NCI-H2196 treated with DMSO at 0.1 percent for 48 hours (cell line): ENCODE results near the gene MCM8.

ENCODE experiments used
- DNase-seq: peaks from one replicate; lab custom pipeline; 2025; ENCODE audit not compliant: unreplicated experiment; lab: John Stamatoyannopoulos, UW

MCM8 gene

DNA sequence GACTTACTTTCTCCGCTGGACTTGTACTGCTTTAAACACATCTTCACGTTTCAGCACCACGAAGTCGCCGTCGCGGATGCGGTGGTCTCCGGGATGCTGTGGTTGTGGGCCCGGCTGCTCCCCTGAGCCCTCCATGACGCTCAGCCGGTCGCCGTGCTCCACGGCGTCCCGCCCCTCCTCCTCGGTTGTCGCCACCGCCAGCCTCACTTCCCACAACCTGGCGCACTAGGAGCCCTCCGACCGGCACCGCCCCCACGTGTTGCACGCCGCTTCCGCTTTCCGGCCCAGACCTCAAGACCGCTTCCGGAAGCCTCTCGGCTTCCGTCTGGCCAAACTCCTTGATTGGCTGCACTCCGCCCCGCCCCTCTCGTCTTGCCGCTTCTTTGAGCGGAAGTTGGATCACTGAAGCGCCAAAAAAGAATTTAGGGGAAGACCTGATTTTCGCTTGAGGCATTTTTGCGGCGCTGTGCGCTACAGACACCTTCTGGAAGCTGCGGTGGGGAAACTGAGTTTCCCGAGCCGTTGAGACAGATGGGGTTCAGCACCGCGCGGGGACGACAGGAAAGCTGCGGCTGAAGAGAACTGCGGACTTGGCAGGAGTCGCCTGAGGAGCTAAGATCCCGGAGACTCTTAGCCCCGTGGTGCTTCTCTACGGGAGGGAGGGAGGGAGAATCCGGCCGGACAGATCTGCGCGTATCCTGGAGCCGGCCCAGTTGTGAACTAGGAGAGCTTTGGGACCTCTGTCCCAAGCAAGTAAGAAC, at the start of gene MCM8, which contains the start of gene TRMT6:
TSS of gene MCM8 (plus strand) at position 382 of the 761 bp plus-strand sequence. CDS start 1,364 bp downstream, outside the sequence.
TSS of gene TRMT6 (minus strand) at position 263 of the 761 bp plus-strand sequence. CDS start at position 135, 128 bp downstream.
- peak; percentile 98 for DNase-seq

GRCh38 chr20:5900908-5901307, 49.5 kb upstream of the MCM8 start:
- no peak for DNase-seq

GRCh38 chr20:5908981-5909380, 41.5 kb upstream of the MCM8 start:
- no peak for DNase-seq

DNA sequence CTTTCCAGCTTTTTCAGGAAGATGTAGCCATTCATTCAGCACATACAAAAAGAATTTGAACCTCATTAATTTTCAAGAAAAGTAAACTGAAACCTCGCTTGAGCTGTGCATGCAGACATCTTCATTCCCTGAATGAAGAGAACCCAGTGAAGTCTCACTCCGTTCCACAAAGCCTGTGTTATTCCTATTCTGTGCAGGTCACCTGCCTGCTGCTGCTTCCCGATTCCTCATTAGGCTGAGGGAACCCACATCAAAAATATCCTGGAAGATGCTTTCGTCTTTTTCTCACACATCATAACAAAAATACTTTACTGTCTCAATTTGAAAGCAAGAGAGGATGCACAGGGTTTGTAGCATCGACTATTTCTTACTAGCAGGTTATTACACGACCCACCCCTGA, 40.3 kb upstream of the MCM8 start:
- no peak for DNase-seq

- no peak for DNase-seq
Measured at GRCh38 chr20:5913166-5913565, 37.3 kb upstream of the MCM8 start.

DNA sequence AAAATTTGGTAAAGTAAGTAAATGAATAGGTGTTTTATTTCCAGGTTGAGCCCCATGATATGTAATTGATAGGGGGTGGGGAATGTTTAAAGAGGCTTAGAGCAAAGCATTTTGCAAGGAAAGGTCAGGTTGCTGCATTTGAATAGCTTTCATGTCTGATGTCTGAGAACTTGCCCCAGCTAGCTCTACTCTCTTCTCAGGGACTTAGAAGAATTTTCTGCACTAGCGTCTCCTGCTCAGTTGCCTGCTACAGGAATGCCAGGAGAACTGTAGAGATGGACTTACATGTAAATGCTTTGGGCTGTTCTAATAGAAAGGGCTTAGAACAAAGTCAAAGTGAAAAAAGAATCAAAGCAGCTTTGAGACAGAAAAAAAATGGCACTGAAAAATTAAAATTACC, 35.6 kb upstream of the MCM8 start:
- no peak for DNase-seq

- DNase-seq = no peak
Measured at GRCh38 chr20:5918856-5919625, 31.4 kb upstream of the MCM8 start.

DNA sequence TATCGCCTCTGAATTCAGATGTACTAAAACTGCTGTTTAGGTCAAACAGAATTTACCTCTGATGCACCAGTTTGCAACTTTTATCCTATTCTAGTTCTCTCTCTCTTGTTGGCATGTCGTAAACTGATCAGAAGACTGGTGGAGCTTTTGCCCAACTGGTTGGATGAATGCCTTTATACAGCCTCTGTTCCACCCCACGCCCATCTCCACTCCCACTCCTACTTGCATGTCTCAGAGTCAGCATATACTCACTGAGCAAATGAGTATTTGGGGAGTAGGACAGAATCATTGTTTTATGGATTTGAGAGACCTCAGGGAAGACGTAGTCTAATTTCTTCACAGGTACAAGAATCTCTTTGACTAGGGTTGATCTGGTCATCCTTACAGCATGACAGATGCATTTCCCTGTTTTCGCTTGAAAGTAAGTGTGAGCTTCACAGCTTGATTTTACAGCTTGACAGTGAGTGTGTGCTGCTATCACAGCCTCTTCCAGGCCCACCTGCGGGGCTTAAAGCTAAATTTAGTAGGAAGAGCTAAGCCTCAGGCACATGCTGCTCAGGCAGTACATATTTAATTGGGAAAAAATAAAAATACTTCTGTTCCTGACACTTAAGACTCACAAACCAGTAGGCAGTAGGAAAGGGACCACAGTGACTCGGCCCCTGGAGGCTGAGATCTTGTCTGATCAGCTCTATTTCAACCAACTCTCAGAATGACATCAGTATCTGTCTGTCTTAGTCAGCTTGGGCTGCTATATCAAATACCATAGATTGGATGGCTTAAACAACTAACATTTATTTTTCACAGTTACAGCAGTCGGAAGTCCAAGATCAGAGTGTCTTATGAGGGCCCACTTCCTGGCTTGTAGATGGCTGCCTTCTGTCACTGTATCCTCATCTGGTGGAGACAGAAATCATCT, 30.6 kb upstream of the MCM8 start:
- no peak for DNase-seq

DNA sequence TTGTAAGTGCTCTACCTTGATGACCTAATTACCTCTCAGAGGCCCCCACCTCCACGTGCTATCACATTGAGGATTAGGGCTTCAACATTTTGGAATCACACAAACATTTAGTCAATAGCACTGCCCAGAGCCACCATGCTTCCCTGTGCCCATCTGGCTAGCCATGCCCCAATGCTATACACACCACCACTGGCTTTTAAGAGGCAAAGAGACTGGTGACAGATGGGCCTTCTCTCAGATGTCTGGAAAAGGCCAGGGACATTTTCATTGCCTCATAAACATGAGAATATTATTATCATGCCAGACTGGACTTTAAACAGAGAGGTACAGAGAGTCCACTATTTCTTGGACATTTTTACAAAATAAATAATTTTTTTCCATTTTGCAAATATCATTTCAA, 29.9 kb upstream of the MCM8 start:
- DNase-seq = no peak

DNA sequence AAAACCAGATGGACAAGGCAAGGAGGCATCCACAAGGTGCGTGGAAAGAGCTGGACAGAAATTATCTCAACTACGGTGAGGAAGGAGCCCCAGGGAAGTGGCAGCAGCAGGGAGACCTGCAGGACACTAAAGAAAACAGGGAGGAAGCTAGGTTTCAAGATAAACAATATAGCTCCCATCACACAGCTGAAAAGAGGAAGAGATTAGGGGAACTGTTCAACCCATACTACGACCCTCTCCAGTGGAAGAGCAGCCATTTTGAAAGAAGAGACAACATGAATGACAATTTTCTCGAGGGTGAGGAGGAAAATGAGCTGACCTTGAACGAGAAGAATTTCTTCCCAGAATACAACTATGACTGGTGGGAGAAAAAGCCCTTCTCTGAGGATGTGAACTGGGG, 27.0 kb upstream of the MCM8 start:
- DNase-seq = no peak

- no peak for DNase-seq
Measured at GRCh38 chr20:5925551-5925950, 24.9 kb upstream of the MCM8 start.

- no peak for DNase-seq
Measured at GRCh38 chr20:5927749-5928462, 22.5 kb upstream of the MCM8 start.

DNA sequence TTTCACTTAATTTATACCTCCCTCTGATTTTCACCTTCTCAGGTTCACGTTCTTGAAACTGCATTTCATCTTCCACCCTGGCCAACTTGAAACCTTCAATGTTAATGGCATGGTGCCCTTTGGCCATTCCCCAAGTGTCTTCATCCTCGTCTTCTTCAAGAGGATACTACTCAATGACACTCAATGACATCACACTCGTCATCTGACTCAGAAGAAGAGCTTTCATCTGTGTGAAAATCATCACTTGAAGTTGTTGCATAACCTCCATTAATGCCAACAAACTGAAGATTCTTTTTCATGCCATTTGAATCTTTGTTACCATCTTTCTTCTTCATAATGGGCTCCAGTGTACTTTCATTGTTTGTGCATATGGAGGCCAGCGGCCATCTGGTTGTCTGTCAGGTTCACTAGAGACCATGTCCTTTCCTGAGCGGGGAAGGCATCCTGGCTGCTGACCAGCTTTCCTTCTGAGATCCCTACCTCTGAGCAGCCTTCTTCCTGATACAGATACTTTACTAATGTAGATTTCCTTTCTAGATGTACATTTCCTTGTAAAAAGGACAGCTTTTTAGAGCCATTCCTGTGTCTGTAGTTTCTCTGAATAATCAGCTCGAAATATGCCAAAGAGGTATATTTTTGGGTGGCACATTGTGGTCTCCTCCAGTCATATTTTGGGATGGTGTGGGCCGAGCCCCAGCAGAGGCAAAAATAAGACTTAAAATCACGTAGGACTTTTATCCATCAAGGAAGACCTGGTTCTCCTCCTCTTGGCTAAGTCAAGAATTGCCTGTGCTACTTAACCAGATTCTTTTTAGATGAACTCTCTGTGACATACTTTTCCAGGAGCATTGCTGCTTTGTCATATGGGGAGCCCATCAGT, 21.4 kb upstream of the MCM8 start:
- DNase-seq = no peak

DNA sequence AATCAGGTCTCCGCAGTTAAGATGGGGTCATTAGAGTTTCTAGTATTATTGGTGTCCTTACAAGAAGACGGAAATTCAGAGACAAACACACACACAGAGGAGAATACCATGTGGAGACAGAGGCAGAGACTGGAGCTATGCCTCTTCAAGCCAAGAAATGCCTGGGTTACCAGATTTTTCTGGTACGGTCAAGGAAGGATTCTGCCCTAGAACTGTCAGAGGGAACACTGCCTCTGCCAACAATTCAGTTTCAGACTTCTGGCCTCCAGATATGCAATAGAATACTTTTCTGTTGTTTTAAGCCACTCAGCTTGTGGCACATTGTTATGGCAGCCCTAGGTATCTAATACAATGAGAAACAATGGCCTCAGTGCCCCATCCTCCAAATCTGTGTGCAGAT, 19.0 kb upstream of the MCM8 start:
- DNase-seq = no peak

- DNase-seq = no peak
Measured at GRCh38 chr20:5932796-5933195, 17.7 kb upstream of the MCM8 start.

GRCh38 chr20:5933802-5934436, 16.5 kb upstream of the MCM8 start:
- DNase-seq = no peak

DNA sequence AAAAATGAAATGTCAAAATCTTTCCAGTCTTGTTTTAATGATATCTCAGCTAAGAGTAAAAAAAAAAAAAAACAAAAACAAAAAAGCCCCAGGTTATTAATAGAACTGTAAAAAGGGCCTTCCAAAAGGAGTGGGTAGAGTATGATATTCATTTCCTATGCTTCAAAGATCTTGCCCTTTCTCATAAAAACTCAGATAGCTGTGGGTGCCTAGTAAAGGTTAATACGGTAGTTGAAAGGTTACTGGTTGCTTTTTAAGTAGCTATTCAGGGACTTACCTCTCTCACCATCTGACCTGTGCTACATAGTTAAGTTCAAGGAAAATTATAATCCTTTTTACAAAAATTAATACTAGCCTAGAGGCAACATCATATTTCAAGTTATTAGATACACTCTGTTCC, 15.1 kb upstream of the MCM8 start:
- DNase-seq = no peak

DNA sequence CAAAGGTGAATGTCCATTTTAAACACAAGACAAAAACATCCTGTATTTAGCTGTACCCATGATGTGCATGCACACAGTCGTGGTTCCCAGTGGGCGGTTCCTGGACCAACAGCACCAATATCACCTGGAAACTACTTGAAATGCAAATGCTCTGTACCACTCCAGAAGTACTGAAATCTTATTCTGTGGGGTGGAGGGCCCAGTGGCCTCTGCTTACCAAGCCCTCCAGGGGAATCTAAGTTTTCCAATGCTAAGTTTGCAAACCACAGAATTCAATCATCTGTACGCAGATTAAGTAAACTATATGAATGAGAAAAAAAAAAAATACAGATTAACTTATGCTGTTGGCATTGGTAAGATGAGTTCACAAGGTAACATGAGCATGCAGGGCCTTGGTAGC, 14.2 kb upstream of the MCM8 start:
- DNase-seq = no peak

DNA sequence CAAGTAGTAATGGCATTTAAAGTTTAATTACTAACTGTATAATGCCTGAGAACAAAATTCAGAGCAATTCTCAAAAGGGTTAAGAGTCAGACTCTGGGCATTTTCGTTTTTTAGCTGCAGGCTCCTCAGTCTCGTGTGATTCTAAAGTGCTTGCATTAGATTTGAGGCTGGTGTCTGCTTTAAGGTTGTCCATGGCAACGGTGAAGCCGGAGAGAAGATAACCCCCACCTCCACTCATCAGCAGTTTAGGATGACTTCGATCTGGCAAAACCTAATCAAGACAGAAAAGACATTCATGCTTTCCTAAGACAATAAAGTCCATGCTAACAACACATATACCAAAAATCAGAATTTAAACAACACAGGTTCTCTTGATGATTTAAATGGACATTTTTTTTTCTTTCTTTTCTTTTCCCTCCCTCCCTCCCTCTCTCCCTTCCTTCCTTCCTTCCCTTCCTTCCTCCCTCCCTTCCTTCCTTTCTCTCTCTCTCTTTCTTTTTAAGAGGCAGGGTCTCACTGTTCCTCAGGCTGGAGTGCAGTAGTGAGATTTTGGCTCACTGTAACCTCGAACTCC, 11.9 kb upstream of the MCM8 start:
- no peak for DNase-seq
